Sigmoid colon (tissue), 7 donors: ENCODE measurements around the gene RPIA. TPM values are rescaled to one million over a fixed set of nuclear protein-coding genes. Genes with fewer than 3 reads are reported as not detected.

Source experiments
- DNase-seq: peaks from one replicate; pipeline ENCODE4 v3.0.0-alpha.2; 2019
- H3K27ac ChIP-seq, 4 donors: fragments of 200-600 bp; sonication (generic); one replicate each; pipeline ENCODE4 v1.5.1; 2016 to 2019; ENCODE audit warnings: mild to moderate bottlenecking in 1 of 4
- H3K27me3 ChIP-seq, 3 donors: fragments of 200-600 bp; sonication (generic); one replicate each; pipeline ENCODE4 v1.5.1; 2019; ENCODE audit warnings: mild to moderate bottlenecking in 1 of 3
- H3K36me3 ChIP-seq, 4 donors: fragments of 200-600 bp; sonication (generic); one replicate each; pipeline ENCODE4 v1.5.1; 2016 to 2019
- H3K4me1 ChIP-seq, 4 donors: fragments of 200-600 bp; sonication (generic); one replicate each; pipeline ENCODE4 v1.5.1; 2017 to 2019
- H3K4me3 ChIP-seq, 4 donors: fragments of 200-600 bp; sonication (generic); one replicate each; pipeline ENCODE4 v1.5.1; 2017 to 2019; ENCODE audit warnings: mild to moderate bottlenecking in 2 of 4, moderate library complexity in 1 of 4
- H3K9me3 ChIP-seq, 4 donors: fragments of 200-600 bp in 3 of 4; sonication (generic) in 3 of 4; one replicate each; pipeline versions ENCODE4 v1.5.1 to v1.6.1; 2013 to 2019
- CTCF ChIP-seq, 4 experiments: fragments of 450-650 bp in 3 of 4; fragments of 200-600 bp in 1 of 4; IDR thresholded peaks; one replicate each; pipeline ENCODE4 v1.5.1; 2016 to 2019; ENCODE audit warnings: antibody characterized with exemption in 4 of 4, mild to moderate bottlenecking in 3 of 4, moderate library complexity in 2 of 4
- EP300 ChIP-seq, 4 donors: sonication (generic); formaldehyde crosslinking; IDR thresholded peaks; one replicate each; pipeline ENCODE4 v1.6.1; 2017; ENCODE audit warnings: antibody characterized with exemption in 4 of 4
- POLR2A ChIP-seq, 2 donors: fragments of 450-650 bp; IDR thresholded peaks; one replicate each; pipeline ENCODE4 v1.6.1; 2016; ENCODE audit warnings: antibody characterized with exemption in 2 of 2, mild to moderate bottlenecking in 2 of 2, moderate library complexity in 2 of 2
- POLR2AphosphoS5 ChIP-seq, 4 donors: sonication (generic); formaldehyde crosslinking; IDR thresholded peaks; one replicate each; pipeline ENCODE4 v1.6.1; 2017; ENCODE audit warnings: antibody characterized with exemption in 4 of 4
- WGBS, 2 donors: extraction: QIAGEN DNeasy Blood & Tissue Kit; methylation state at CpG; one replicate each; pipeline ENCODE4 v1.1.7; 2013; 5-methylcytosine and 5-hydroxymethylcytosine counted together
- intact Hi-C: fragments of 100-400 bp; cut with DNase I; formaldehyde crosslinking; loops from one replicate; pipeline ENCODE4 v1.15.1; 2023
- polyA plus RNA-seq, 3 donors: library from polyadenylated mRNA; stranded (reverse); fragments of 200-250 nt; gene quantifications; one replicate each; pipeline ENCODE4 v1.2.3, GENCODE V29; 2013
- total RNA-seq, 4 donors: library from RNA; depleted of rRNA; stranded (reverse); fragments of >200 nt; gene quantifications; one replicate each; pipeline ENCODE4 v1.1.0, GENCODE V29; 2016
- donor health status: healthy with polysubstance abuse.
- donor health status: Bipolar disorder and iron deficiency.
- donor health status: healthy.

RPIA gene
- total and polyA plus RNA-seq, 7 donors, result 1.1 to 38.3 (median 8.2) TPM

GRCh38 chr2:88735133-88735532 is 43.7 kb downstream of the RPIA start:
- Histone ChIP-seq H3K4me3 (no peak overlapping the region), H3K27ac (no peak overlapping the region), H3K27me3 (no peaks in the 10 kb centered on the region), H3K9me3 (no peaks in the 10 kb centered on the region), H3K36me3 (peaks cover 0 to 46% (median 16%) of the 10 kb centered on the region in 4 donors), H3K4me1 (no peaks in the 10 kb centered on the region)
- DNase-seq, result no peak
- no peak for TF ChIP-seq POLR2A (IDR thresholded peaks at IDR 0.05)
- TF ChIP-seq POLR2AphosphoS5 (IDR thresholded peaks at IDR 0.05), result no peak
- no peak for TF ChIP-seq EP300 (IDR thresholded peaks at IDR 0.05)
- no peak for TF ChIP-seq CTCF (IDR thresholded peaks at IDR 0.05)
- intact Hi-C loops, result no loop called here
- WGBS, 2 donors, result 88 to 90% methylated on average over 4 of the region's 4 CpGs

GRCh38 chr2:88735853-88736252 is 44.4 kb downstream of the RPIA start:
- H3K27ac ChIP-seq, result no peak overlapping the region
- H3K4me3 ChIP-seq, result no peak overlapping the region
- peaks cover 0 to 52% (median 16%) of the 10 kb centered on the region in 4 donors for H3K36me3 ChIP-seq
- intact Hi-C loops, result no loop called here
- H3K9me3 ChIP-seq, result no peaks in the 10 kb centered on the region
- TF ChIP-seq EP300 (IDR thresholded peaks at IDR 0.05), result no peak
- no peak for TF ChIP-seq CTCF (IDR thresholded peaks at IDR 0.05)
- TF ChIP-seq POLR2AphosphoS5 (IDR thresholded peaks at IDR 0.05), result no peak
- TF ChIP-seq POLR2A (IDR thresholded peaks at IDR 0.05), result no peak
- no peak for DNase-seq
- 73 to 84% methylated on average over 6 of the region's 6 CpGs for WGBS, 2 donors
- no peaks in the 10 kb centered on the region for H3K4me1 ChIP-seq
- H3K27me3 ChIP-seq, result no peaks in the 10 kb centered on the region

DNA sequence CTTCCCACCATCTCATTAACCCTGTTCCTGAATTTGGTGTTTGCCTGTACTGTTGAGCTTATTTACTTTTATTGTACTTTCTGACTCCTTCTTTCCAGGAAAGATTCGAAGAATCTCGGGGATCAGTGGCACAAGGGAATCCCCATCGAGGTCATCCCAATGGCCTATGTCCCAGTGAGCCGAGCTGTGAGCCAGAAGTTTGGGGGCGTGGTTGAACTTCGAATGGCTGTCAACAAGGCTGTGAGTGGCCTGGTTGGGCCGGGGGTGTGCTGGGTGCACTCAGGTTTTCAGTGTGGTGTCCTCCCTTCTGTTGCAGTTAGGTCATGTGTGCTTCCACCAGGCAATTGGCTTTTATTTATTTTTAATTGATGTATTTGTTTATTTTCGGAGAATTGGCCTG is 45.0 kb downstream of the RPIA start:
- DNase-seq, result no peak
- Histone ChIP-seq H3K27me3 (no peaks in the 10 kb centered on the region), H3K4me3 (no peak overlapping the region), H3K27ac (no peak overlapping the region), H3K36me3 (peaks cover 0 to 58% (median 19%) of the 10 kb centered on the region in 4 donors), H3K4me1 (no peaks in the 10 kb centered on the region), H3K9me3 (no peaks in the 10 kb centered on the region)
- TF ChIP-seq EP300 (IDR thresholded peaks at IDR 0.05), result no peak
- no peak for TF ChIP-seq POLR2A (IDR thresholded peaks at IDR 0.05)
- no peak for TF ChIP-seq CTCF (IDR thresholded peaks at IDR 0.05)
- no peak for TF ChIP-seq POLR2AphosphoS5 (IDR thresholded peaks at IDR 0.05)
- intact Hi-C loops, result no loop called here
- WGBS, 2 donors, result 23 to 64% methylated on average over 8 of the region's 8 CpGs

DNA sequence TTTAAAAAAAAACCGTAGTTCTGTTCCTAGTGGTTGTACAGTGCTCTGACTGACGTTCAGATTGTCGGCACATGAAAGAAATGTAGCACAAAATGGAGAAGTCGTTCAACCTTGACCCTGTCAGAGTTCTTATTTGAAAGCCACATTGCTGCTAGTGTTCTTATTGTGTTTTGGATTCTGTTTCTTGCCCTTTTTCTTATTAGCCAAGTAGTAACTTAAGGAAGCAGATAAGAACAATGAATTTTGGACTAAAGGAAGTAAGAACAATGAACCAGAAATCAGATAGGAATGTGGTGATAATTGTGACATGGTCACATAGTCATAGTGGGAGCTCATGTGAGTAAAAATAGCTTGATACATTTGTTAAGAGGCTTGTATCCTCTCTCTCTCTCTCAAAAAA is 45.9 kb downstream of the RPIA start:
- peak overlapping the region in 1 of 4 donors; percentile 48 for H3K27ac ChIP-seq
- TF ChIP-seq CTCF (IDR thresholded peaks at IDR 0.05) (no peak), POLR2A (IDR thresholded peaks at IDR 0.05) (no peak), POLR2AphosphoS5 (IDR thresholded peaks at IDR 0.05) (peak in 1 of 4 donors; percentile 15)
- no peak overlapping the region for H3K4me3 ChIP-seq
- DNase-seq, result no peak
- 62 to 79% methylated on average over 4 of the region's 4 CpGs for WGBS, 2 donors
- no peaks in the 10 kb centered on the region for H3K9me3 ChIP-seq
- peaks cover 0 to 61% (median 19%) of the 10 kb centered on the region in 4 donors for H3K36me3 ChIP-seq
- intact Hi-C loops, result no loop called here
- no peaks in the 10 kb centered on the region for H3K4me1 ChIP-seq
- H3K27me3 ChIP-seq, result no peaks in the 10 kb centered on the region

- Histone ChIP-seq H3K4me3 (no peak overlapping the region), H3K9me3 (no peaks in the 10 kb centered on the region), H3K27me3 (no peaks in the 10 kb centered on the region), H3K4me1 (no peaks in the 10 kb centered on the region), H3K36me3 (peaks cover 0 to 69% (median 19%) of the 10 kb centered on the region in 4 donors), H3K27ac (peak overlapping the region in 1 of 4 donors; percentile 48)
- TF ChIP-seq CTCF (IDR thresholded peaks at IDR 0.05) (no peak), POLR2A (IDR thresholded peaks at IDR 0.05) (no peak), EP300 (IDR thresholded peaks at IDR 0.05) (no peak), POLR2AphosphoS5 (IDR thresholded peaks at IDR 0.05) (no peak)
- no peak for DNase-seq
- intact Hi-C loops, result no loop called here
- 85 to 86% methylated on average over 3 of the region's 3 CpGs for WGBS, 2 donors
These were observed 46.8 kb downstream of the RPIA start for GRCh38 chr2:88738271-88738670.
